HG03342 (cell line): ENCODE data around the gene BRS3.

Experiments used
- ATAC-seq: cut with Tn5 transposase; IDR thresholded peaks from one replicate; pipeline ENCODE4 v1.9.1; 2021; ENCODE audit warnings: mild to moderate bottlenecking, moderate library complexity; ENCODE audit not compliant: unreplicated experiment

BRS3 gene

GRCh38 chrX:136493011-136493410 lies 5.3 kb downstream of the BRS3 start:
- ATAC-seq, result no peak

- ATAC-seq, result no peak
Observed at GRCh38 chrX:136495043-136495442, 7.3 kb downstream of the BRS3 start.

GRCh38 chrX:136496186-136496763 lies 8.5 kb downstream of the BRS3 start:
- ATAC-seq, result peak; percentile 1

- ATAC-seq, result peak; percentile 74
Observed at GRCh38 chrX:136496764-136497555, 9.2 kb downstream of the BRS3 start.

- ATAC-seq, result peak; percentile 12
Observed at GRCh38 chrX:136497556-136498052, 9.9 kb downstream of the BRS3 start, which contains the start of gene HTATSF1. TSS of gene HTATSF1 (plus strand) at chrX:136497592. CDS start at chrX:136497685, 93 bp downstream.

GRCh38 chrX:136519069-136519468 lies 31.3 kb downstream of the BRS3 start:
- no peak for ATAC-seq

- no peak for ATAC-seq
Observed at GRCh38 chrX:136523770-136524169, 36.0 kb downstream of the BRS3 start.

- no peak for ATAC-seq
Observed at GRCh38 chrX:136525738-136526606, 38.2 kb downstream of the BRS3 start.

GRCh38 chrX:136528645-136529315 lies 41.0 kb downstream of the BRS3 start:
- ATAC-seq, result no peak

- ATAC-seq, result no peak
Observed at GRCh38 chrX:136529795-136530194, 42.0 kb downstream of the BRS3 start.

GRCh38 chrX:136531951-136532350 lies 44.2 kb downstream of the BRS3 start, which contains the start of gene VGLL1:
TSS of gene VGLL1 (plus strand) at chrX:136532215. CDS start at chrX:136536021, 3,806 bp downstream.
- ATAC-seq, result no peak

- ATAC-seq, result no peak
Observed at GRCh38 chrX:136534131-136534530, 46.4 kb downstream of the BRS3 start.

- ATAC-seq, result no peak
Observed at GRCh38 chrX:136538811-136539210, 51.1 kb downstream of the BRS3 start.

- ATAC-seq, result no peak
Observed at GRCh38 chrX:136540226-136540625, 52.5 kb downstream of the BRS3 start.

- no peak for ATAC-seq
Observed at GRCh38 chrX:136541294-136541693, 53.5 kb downstream of the BRS3 start.

- ATAC-seq, result no peak
Observed at GRCh38 chrX:136542281-136542680, 54.5 kb downstream of the BRS3 start.
